Measurements from ENCODE around the gene PPFIA1. TPM values are rescaled to one million over a fixed set of nuclear protein-coding genes. Genes with fewer than 3 reads are reported as not detected.

PPFIA1 gene
- total RNA-seq, 4 donors from 2014 or later: 21.0 to 34.7 (median 29.8) TPM

DNA sequence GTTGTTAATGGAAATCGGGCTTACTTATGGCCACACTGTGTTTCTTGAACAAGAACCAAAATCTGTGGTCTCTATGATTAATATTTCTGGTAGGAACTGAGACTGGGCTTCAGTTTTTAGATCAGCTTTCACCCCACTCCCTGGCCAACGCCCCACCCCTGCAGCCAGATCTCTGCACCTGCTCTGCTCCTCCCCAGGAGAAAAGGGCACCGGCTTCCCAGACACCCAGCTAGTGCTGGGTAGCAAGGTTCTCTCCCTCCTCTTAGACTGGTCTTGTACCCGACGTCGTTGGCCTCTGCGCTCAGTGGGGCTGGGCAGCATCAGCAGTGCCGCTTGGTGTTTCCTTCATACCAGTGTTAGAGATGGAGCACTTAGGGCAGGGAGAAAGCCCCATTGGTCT, 110.9 kb downstream of the PPFIA1 start:
- no peaks in the 10 kb centered on the region for H3K27me3 ChIP-seq
- H3K9me3 ChIP-seq: no peaks in the 10 kb centered on the region
- H3K4me1 ChIP-seq: peaks cover 0 to 10% (median 0%) of the 10 kb centered on the region in 3 donors
- H3K4me3 ChIP-seq: no peak overlapping the region
- no peak for DNase-seq
- intact Hi-C loops (cut with DNase I): no loop called here
- H3K36me3 ChIP-seq: peaks cover 18 to 94% (median 22%) of the 10 kb centered on the region in 3 donors
- no peak for TF ChIP-seq POLR2A (IDR thresholded peaks at IDR 0.05)
- TF ChIP-seq, protein P1, sequence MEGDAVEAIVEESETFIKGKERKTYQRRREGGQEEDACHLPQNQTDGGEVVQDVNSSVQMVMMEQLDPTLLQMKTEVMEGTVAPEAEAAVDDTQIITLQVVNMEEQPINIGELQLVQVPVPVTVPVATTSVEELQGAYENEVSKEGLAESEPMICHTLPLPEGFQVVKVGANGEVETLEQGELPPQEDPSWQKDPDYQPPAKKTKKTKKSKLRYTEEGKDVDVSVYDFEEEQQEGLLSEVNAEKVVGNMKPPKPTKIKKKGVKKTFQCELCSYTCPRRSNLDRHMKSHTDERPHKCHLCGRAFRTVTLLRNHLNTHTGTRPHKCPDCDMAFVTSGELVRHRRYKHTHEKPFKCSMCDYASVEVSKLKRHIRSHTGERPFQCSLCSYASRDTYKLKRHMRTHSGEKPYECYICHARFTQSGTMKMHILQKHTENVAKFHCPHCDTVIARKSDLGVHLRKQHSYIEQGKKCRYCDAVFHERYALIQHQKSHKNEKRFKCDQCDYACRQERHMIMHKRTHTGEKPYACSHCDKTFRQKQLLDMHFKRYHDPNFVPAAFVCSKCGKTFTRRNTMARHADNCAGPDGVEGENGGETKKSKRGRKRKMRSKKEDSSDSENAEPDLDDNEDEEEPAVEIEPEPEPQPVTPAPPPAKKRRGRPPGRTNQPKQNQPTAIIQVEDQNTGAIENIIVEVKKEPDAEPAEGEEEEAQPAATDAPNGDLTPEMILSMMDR (IDR thresholded peaks at IDR 0.05): no peak
- H3K27ac ChIP-seq: peak overlapping the region in 2 of 4 donors; percentile 48 to 58
- WGBS, 2 donors: 88 to 97% methylated on average over 3 of the region's 8 CpGs

DNA sequence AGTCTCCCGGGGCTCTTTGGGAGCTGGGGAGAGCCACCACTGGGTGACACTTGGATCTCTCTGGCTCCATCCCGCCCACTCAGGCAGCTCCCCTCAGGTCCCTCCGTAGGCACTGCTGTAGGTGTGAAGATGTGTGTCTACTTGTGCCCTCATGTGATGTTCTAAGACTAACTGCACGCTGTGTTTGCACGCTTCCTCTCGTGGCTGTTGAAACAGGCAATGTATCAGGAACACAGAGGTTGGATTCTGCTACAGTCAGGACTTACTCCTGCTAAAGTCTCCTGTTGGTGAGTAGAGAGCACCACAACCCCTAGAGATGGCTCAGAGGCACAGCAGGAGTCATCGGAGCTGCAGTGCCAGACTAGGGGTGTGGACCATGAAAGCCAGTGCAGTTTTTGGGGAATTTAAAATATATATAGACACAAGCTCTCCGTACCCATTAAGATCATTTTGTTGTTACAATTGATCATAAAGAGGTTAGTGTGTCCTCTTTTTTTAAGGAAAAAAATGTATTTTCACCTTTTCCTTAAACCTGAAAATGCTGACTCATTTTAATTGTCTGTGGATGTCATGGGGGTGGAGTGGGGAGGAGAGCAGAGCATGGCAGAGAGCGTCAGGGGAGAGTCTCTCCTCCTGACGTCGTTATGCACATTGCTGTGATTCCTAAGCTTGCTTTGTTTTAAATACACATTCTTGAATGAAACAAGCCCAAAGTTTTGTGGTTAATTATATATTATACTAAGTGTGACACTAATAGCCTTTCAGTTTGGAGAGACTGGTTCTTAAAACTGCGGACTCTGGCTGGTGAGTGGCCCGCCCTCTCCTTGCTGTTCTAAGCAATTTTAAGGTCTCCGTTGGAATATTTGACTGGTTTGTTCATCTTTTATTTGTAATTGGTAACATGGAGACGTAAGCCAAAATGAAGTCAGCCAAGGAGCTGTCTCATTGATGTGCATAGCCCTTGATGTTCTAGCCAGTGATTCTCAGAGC, 111.7 kb downstream of the PPFIA1 start:
- Histone ChIP-seq H3K4me1 (peaks cover 0 to 10% (median 0%) of the 10 kb centered on the region in 3 donors), H3K36me3 (peaks cover 17 to 86% (median 18%) of the 10 kb centered on the region in 3 donors), H3K4me3 (no peak overlapping the region), H3K27ac (peak overlapping the region; percentile 27 to 58 (median 52)), H3K27me3 (no peaks in the 10 kb centered on the region), H3K9me3 (no peaks in the 10 kb centered on the region)
- DNase-seq: no peak
- TF ChIP-seq POLR2A (IDR thresholded peaks at IDR 0.05): no peak
- TF ChIP-seq, protein P1 (IDR thresholded peaks at IDR 0.05): no peak
- intact Hi-C loops (cut with DNase I): no loop called here
- WGBS, 2 donors: 75 to 78% methylated on average over 12 to 14 of the region's 15 CpGs

DNA sequence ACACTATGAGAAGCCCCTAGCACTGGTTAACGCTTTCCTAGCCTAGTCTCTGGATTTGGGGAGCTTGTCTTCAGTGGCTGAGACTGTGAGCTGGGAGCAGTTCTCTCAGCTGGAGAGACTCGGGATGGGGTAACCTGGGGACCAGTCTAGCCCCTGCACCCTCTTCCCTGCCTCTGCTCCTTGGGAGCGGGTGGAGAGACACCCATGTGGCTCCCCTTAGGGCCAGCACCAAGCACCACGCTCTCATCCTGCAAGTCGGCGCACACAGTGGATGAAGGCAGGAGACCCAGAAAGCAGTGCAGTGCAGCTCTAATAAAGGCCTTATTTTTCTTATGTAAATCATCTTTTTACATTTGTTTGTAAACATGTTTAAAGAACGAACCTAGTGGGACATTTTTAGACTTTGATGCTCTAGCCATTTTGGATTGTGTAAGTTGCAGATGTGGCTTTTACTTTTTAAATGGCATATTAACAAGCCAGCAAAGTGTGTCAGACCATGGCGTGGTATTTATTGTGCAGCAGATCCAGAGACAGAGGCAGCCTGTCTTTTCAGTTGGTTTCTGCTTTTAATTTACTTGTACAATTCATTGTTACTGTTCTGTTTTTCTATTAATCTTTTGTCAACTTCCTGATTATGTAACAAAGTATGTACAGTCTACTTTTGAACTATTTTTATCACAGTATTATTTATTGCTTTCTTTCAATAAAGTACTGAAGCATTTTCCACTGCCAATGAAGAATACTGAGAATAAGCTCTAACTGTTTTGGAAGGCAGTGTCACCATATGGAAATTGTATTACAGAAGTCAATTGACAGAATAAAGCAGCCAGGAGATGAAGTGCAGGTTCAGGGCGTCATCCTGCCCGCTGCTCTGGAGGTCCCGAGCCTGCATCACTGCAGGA, 113.4 kb downstream of the PPFIA1 start:
- TF ChIP-seq, protein P1 (IDR thresholded peaks at IDR 0.05): no peak
- no peak for TF ChIP-seq POLR2A (IDR thresholded peaks at IDR 0.05)
- Histone ChIP-seq H3K4me3 (no peak overlapping the region), H3K27me3 (no peaks in the 10 kb centered on the region), H3K9me3 (no peaks in the 10 kb centered on the region), H3K36me3 (peaks cover 6 to 68% (median 9%) of the 10 kb centered on the region in 3 donors), H3K27ac (peak overlapping the region in 2 of 4 donors; percentile 7 to 28), H3K4me1 (peaks cover 0 to 10% (median 0%) of the 10 kb centered on the region in 3 donors)
- WGBS, 2 donors: 82 to 87% methylated on average over 11 of the region's 11 CpGs
- DNase-seq: no peak
- intact Hi-C loops (cut with DNase I): no loop called here

GRCh38 chr11:70384566-70385152, 114.2 kb downstream of the PPFIA1 start:
- no peak for DNase-seq
- 90 to 91% methylated on average over 7 to 16 of the region's 18 CpGs for WGBS, 2 donors
- peaks cover 0 to 61% (median 4%) of the 10 kb centered on the region in 3 donors for H3K36me3 ChIP-seq
- no peak overlapping the region for H3K4me3 ChIP-seq
- H3K27me3 ChIP-seq: no peaks in the 10 kb centered on the region
- peak overlapping the region in 1 of 4 donors; percentile 7 for H3K27ac ChIP-seq
- no peaks in the 10 kb centered on the region for H3K9me3 ChIP-seq
- H3K4me1 ChIP-seq: peaks cover 0 to 10% (median 0%) of the 10 kb centered on the region in 3 donors
- intact Hi-C loops (cut with DNase I): no loop called here
- TF ChIP-seq, protein P1 (IDR thresholded peaks at IDR 0.05): no peak
- no peak for TF ChIP-seq POLR2A (IDR thresholded peaks at IDR 0.05)

Measured in esophagus squamous epithelium (tissue), 5 donors.